ENCODE results near the gene KIF2C.
"Not testable (repeated sequence)": the region's sequence is repeated elsewhere in the genome, so short reads cannot be mapped to it uniquely, and the experiment has no call there.

Gene KIF2C

DNA sequence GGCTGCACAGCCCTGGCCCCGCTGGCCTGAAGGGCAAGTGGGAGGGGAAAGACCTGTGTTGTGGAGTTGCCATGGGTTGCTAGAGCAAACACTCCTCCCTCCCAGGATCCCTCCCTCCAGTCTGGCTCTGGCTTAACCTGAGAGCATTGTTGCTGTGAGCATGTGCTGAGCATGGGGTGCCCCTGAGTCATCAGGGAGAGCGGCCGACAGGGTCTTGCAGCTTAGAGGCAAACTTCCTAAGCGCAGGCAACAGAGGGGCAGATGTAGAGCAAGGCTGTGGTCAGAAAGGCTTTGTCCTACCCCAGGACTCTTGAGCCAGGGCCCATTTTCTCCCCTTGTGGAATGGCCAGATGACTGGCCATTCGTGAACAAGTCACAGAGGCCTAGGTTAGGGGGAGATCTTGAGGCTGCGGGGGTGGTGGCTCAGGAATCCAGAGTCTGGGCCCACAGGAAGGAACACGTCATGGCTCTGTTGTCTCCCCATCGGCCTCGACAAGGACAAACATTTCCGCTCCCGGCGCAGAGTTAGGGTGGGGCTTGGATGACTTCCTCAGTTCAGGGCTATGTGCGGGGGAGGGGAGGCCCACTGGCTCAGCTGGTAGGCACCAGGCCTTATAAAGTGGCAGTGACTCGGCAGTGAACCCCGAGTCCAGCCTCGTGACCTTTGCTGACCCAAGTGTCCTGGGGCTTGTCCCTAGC lies 67.9 kb downstream of the KIF2C start:
- TF ChIP-seq, protein P1, sequence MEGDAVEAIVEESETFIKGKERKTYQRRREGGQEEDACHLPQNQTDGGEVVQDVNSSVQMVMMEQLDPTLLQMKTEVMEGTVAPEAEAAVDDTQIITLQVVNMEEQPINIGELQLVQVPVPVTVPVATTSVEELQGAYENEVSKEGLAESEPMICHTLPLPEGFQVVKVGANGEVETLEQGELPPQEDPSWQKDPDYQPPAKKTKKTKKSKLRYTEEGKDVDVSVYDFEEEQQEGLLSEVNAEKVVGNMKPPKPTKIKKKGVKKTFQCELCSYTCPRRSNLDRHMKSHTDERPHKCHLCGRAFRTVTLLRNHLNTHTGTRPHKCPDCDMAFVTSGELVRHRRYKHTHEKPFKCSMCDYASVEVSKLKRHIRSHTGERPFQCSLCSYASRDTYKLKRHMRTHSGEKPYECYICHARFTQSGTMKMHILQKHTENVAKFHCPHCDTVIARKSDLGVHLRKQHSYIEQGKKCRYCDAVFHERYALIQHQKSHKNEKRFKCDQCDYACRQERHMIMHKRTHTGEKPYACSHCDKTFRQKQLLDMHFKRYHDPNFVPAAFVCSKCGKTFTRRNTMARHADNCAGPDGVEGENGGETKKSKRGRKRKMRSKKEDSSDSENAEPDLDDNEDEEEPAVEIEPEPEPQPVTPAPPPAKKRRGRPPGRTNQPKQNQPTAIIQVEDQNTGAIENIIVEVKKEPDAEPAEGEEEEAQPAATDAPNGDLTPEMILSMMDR (IDR thresholded peaks at IDR 0.05; ENCODE audit: low read depth, low read length, missing control alignments): no peak
- peak; percentile 99 for DNase-seq (ENCODE audit: low read depth)
- in situ Hi-C loops (cut with HindIII; ENCODE audit: low sequenced_read_pairs): no loop called here
- H3K4me3 ChIP-seq (ENCODE audit: low read depth, low read length): peak overlapping the region; percentile 9

DNA sequence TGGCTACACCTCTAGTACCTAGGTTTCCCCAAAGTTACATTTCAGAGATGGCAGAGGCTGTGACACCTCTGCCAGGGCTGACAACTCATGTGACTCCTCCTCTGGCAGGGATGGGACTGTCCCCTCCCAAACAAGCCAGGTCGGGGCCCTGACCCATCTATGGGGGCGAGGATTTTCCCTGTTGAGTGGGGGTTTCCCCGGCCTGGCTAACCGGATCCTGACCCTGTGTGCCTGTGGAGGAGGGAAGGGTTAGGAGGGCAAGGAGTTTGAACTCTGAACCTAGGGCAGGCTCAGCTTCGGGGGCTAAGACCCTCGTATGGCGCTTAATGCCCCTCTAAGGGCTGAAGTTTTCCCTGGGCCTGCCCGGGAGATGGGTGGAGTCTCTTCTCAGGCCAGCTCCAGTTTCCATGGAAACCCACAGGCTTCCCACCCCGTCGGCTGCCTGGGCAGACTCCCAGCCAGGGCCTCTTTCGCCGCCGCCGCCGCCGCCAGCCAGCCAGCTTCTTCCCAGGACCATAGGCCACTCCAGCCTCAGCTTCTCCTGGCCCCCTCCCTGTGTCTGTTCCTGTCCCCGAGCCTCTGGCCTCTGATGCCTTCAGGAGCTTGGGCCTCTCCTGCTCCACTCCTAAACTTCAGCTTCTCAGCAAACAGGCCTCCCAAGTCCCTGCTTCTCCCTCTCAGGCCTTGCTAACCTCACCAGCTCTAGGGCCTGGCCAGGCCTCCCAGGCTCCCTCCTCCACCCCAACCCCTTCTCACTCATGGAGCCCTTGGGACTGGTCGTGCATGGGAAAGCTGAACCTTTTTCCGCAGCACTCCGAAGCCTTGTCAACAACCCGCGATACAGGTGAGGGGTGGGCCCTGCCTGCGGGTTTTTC lies 68.7 kb downstream of the KIF2C start, which contains the start of gene BTBD19:
BTBD19 (plus strand) TSS at position 461 of the 875 bp plus-strand sequence; CDS start at position 759, 298 bp downstream.
- in situ Hi-C loops (cut with HindIII; ENCODE audit: low sequenced_read_pairs): no loop called here
- H3K4me3 ChIP-seq (ENCODE audit: low read depth, low read length): peak within 1 kb of the TSS; percentile 23
- TF ChIP-seq, protein P1 (IDR thresholded peaks at IDR 0.05; ENCODE audit: low read depth, low read length, missing control alignments): no peak

GRCh38 chr1:44808938-44809917 lies 69.6 kb downstream of the KIF2C start:
- TF ChIP-seq, protein P1 (IDR thresholded peaks at IDR 0.05; ENCODE audit: low read depth, low read length, missing control alignments): no peak
- in situ Hi-C loops (cut with HindIII; ENCODE audit: low sequenced_read_pairs): no loop called here
- DNase-seq (ENCODE audit: low read depth): no peak
- H3K4me3 ChIP-seq (ENCODE audit: low read depth, low read length): peak overlapping the region; percentile 23

More for the DNA sequence above, 68.7 kb downstream of the KIF2C start, which contains the start of gene BTBD19:
- DNase-seq (ENCODE audit: low read depth): peak; percentile 85

- in situ Hi-C loops (cut with HindIII; ENCODE audit: low sequenced_read_pairs): no loop called here
- TF ChIP-seq, protein P1 (IDR thresholded peaks at IDR 0.05; ENCODE audit: low read depth, low read length, missing control alignments): no peak
- no peak for DNase-seq (ENCODE audit: low read depth)
- H3K4me3 ChIP-seq (ENCODE audit: low read depth, low read length): peak overlapping the region; percentile 23
Observed at GRCh38 chr1:44810101-44810761, 70.6 kb downstream of the KIF2C start.

DNA sequence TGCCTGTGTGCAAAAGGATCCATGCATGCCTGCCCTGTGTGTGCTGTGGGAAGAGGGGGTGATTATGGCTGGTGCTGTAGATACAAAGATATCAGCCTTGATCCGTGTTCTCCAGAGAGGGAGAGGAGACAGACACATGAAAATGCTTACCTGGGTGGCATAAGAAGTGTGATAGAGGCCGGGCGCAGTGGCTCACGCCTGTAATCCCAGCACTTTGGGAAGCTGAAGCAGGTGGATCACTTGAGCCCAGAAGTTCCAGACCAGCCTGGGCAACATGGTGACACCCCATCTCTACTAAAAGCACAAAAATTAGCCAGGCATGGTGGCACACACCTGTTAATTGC lies 71.1 kb downstream of the KIF2C start:
- H3K4me3 ChIP-seq (ENCODE audit: low read depth, low read length); in situ Hi-C loops (cut with HindIII; ENCODE audit: low sequenced_read_pairs); DNase-seq (ENCODE audit: low read depth): not testable (repeated sequence)

DNA sequence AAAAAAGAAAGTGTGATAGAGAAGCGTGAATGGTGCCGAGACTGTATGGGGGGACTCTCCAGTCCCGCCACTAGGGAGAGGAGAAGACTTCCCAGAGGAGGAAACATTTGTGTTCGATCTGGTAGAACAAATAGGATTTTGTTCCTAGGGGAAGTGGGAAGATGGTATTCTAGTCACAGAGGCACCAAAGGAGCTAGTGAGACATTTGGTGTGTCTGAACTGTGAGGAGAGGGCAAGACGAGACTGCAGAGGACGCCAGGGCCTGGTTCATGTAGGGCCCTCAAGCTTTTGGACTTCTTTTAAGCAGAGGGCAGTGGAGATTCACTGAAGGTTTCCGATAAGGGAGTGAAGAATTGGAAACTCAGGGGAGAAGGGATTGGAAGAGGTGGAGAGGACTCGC lies 71.6 kb downstream of the KIF2C start:
- DNase-seq (ENCODE audit: low read depth): no peak
- H3K4me3 ChIP-seq (ENCODE audit: low read depth, low read length): no peak overlapping the region
- TF ChIP-seq, protein P1 (IDR thresholded peaks at IDR 0.05; ENCODE audit: low read depth, low read length, missing control alignments): no peak
- in situ Hi-C loops (cut with HindIII; ENCODE audit: low sequenced_read_pairs): no loop called here
